ENCODE measurements around the gene AP3B2. TPM values are rescaled to one million over a fixed set of nuclear protein-coding genes. Genes with fewer than 3 reads are reported as not detected.

AP3B2 gene
- total and polyA plus RNA-seq, 2 experiments from 2014 or later, result 0.86 to 2.0 TPM

DNA sequence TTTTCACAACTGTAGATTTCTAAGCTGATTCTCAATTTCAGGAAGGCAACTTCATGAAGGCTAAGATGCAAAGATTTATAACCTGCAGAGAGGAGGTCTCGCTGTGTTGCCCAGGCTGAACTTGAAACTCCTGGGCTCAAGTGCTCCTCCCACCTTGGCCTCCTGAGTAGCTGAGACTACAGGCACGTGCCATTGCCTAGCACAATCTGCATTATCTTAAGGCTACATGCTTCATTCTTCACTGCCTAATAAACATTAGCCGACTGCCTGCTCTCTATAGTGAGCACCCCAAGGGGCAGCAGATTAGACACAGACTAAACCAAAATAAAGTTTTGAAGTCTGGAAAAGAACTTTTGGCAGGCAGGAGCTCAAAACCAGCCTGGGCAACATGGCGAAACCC lies 79.6 kb downstream of the AP3B2 start:
- TF ChIP-seq EZH2 (IDR thresholded peaks at IDR 0.05; ENCODE audit: insufficient read depth, poor library complexity, severe bottlenecking), result no peak
- no peak for TF ChIP-seq EZH2phosphoT487 (IDR thresholded peaks at IDR 0.05; ENCODE audit: insufficient read depth, low read depth)
- Histone ChIP-seq H4K20me1 (ENCODE audit: insufficient read depth) (no peaks in the 10 kb centered on the region), H3K9ac (no peak overlapping the region), H3K27ac (no peak overlapping the region), H3K4me1 (ENCODE audit: insufficient read depth) (no peaks in the 10 kb centered on the region), H3K27me3 (replicated peaks; ENCODE audit: insufficient read depth) (no peaks in the 10 kb centered on the region), H3K9me2 (ENCODE audit: insufficient read depth) (no peaks in the 10 kb centered on the region), H3F3A (ENCODE audit: insufficient read depth) (no peaks in the 10 kb centered on the region), H3K4me3 (no peak overlapping the region), H3K36me3 (ENCODE audit: low read depth) (no peaks in the 10 kb centered on the region), H2AFZ (no peak overlapping the region), H3K79me2 (ENCODE audit: insufficient read depth) (no peaks in the 10 kb centered on the region), H3K9me3 (ENCODE audit: low read depth) (no peaks in the 10 kb centered on the region), H3K4me2 (ENCODE audit: unreplicated experiment) (no peak overlapping the region)
- 63 to 78% methylated on average over 4 of the region's 4 CpGs for WGBS, 2 experiments (ENCODE audit: low coverage in 1 of 2, low lambda C conversion rate in 2 of 2, missing lambda C conversion rate in 2 of 2)
- no peak for DNase-seq
- in situ Hi-C loops (cut with MboI), result no loop called here

DNA sequence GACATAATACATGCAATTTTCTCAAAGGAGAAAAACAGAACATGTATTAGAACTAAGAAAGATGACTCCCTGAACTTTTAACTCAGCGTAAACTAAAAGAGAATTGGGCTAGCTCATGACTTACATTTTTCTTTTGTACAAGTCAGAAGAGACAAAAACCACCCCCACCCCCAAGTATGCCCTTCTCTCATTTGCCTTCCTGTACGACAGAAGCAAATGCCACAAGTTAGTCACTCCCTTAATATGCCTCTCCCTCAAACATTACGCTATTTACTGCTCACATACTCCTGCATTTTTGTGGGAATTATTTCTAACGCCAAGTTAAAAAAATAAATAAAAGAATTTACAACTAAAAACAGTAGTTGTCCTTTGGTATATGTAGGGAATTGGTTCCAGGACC lies 84.5 kb downstream of the AP3B2 start:
- in situ Hi-C loops (cut with MboI), result no loop called here
- Histone ChIP-seq H3K27me3 (replicated peaks; ENCODE audit: insufficient read depth) (no peaks in the 10 kb centered on the region), H3K9me2 (ENCODE audit: insufficient read depth) (no peaks in the 10 kb centered on the region), H3K4me2 (ENCODE audit: unreplicated experiment) (no peak overlapping the region), H2AFZ (no peak overlapping the region), H3K4me3 (no peak overlapping the region), H4K20me1 (ENCODE audit: insufficient read depth) (no peaks in the 10 kb centered on the region), H3F3A (ENCODE audit: insufficient read depth) (no peaks in the 10 kb centered on the region), H3K9ac (no peak overlapping the region), H3K9me3 (ENCODE audit: low read depth) (no peaks in the 10 kb centered on the region), H3K36me3 (ENCODE audit: low read depth) (no peaks in the 10 kb centered on the region), H3K4me1 (ENCODE audit: insufficient read depth) (no peaks in the 10 kb centered on the region), H3K27ac (no peak overlapping the region), H3K79me2 (ENCODE audit: insufficient read depth) (no peaks in the 10 kb centered on the region)
- no peak for DNase-seq
- TF ChIP-seq EZH2phosphoT487 (IDR thresholded peaks at IDR 0.05; ENCODE audit: insufficient read depth, low read depth), result no peak
- no peak for TF ChIP-seq EZH2 (IDR thresholded peaks at IDR 0.05; ENCODE audit: insufficient read depth, poor library complexity, severe bottlenecking)
- 79 to 83% methylated on average over 4 of the region's 4 CpGs for WGBS, 2 experiments (ENCODE audit: low coverage in 1 of 2, low lambda C conversion rate in 2 of 2, missing lambda C conversion rate in 2 of 2)

GRCh38 chr15:82624438-82624837 lies 85.2 kb downstream of the AP3B2 start:
- H2AFZ ChIP-seq, result no peak overlapping the region
- TF ChIP-seq EZH2 (IDR thresholded peaks at IDR 0.05; ENCODE audit: insufficient read depth, poor library complexity, severe bottlenecking), result no peak
- TF ChIP-seq EZH2phosphoT487 (IDR thresholded peaks at IDR 0.05; ENCODE audit: insufficient read depth, low read depth), result no peak
- H3K27me3 ChIP-seq (replicated peaks; ENCODE audit: insufficient read depth), result no peaks in the 10 kb centered on the region
- no peaks in the 10 kb centered on the region for H3K36me3 ChIP-seq (ENCODE audit: low read depth)
- DNase-seq, result no peak
- H3K4me3 ChIP-seq, result no peak overlapping the region
- no peak overlapping the region for H3K9ac ChIP-seq
- H3K9me3 ChIP-seq (ENCODE audit: low read depth), result no peaks in the 10 kb centered on the region
- H3K79me2 ChIP-seq (ENCODE audit: insufficient read depth), result no peaks in the 10 kb centered on the region
- no peak overlapping the region for H3K27ac ChIP-seq
- no peaks in the 10 kb centered on the region for H3K4me1 ChIP-seq (ENCODE audit: insufficient read depth)
- H3K4me2 ChIP-seq (ENCODE audit: unreplicated experiment), result no peak overlapping the region
- no peaks in the 10 kb centered on the region for H3K9me2 ChIP-seq (ENCODE audit: insufficient read depth)
- no peaks in the 10 kb centered on the region for H4K20me1 ChIP-seq (ENCODE audit: insufficient read depth)
- in situ Hi-C loops (cut with MboI), result no loop called here
- 85 to 97% methylated on average over 3 of the region's 3 CpGs for WGBS, 2 experiments (ENCODE audit: low coverage in 1 of 2, low lambda C conversion rate in 2 of 2, missing lambda C conversion rate in 2 of 2)
- H3F3A ChIP-seq (ENCODE audit: insufficient read depth), result no peaks in the 10 kb centered on the region

DNA sequence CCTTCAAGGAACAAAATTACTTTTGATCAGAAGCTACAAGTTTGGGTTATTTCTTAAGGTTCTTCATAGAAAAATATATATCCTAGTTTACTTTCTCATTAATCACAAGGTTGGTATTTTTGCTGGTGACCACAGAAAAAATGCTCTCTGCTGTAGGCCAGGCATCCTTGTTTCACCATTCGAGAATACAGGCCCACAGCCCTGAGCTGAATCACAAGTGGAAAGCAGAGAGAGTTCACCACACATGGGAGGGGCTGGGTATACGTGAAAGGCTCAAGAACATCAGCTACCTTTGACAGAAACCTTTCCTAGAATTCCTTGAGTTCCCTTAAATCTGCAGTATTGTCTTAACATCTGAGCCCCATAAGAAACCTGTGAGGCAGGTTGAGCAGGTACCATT lies 85.7 kb downstream of the AP3B2 start:
- Histone ChIP-seq H3K36me3 (ENCODE audit: low read depth) (no peaks in the 10 kb centered on the region), H3K9ac (no peak overlapping the region), H3K79me2 (ENCODE audit: insufficient read depth) (no peaks in the 10 kb centered on the region), H3K27me3 (replicated peaks; ENCODE audit: insufficient read depth) (no peaks in the 10 kb centered on the region), H2AFZ (no peak overlapping the region; the same call in 1 of the 2 replicates), H3K9me3 (ENCODE audit: low read depth) (no peaks in the 10 kb centered on the region), H3K9me2 (ENCODE audit: insufficient read depth) (no peaks in the 10 kb centered on the region), H3F3A (ENCODE audit: insufficient read depth) (no peaks in the 10 kb centered on the region), H3K4me3 (no peak overlapping the region), H3K4me2 (ENCODE audit: unreplicated experiment) (no peak overlapping the region), H4K20me1 (ENCODE audit: insufficient read depth) (no peaks in the 10 kb centered on the region), H3K27ac (no peak overlapping the region), H3K4me1 (ENCODE audit: insufficient read depth) (no peaks in the 10 kb centered on the region)
- no peak for TF ChIP-seq EZH2 (IDR thresholded peaks at IDR 0.05; ENCODE audit: insufficient read depth, poor library complexity, severe bottlenecking)
- no peak for TF ChIP-seq EZH2phosphoT487 (IDR thresholded peaks at IDR 0.05; ENCODE audit: insufficient read depth, low read depth)
- DNase-seq, result peak; percentile 63
- WGBS, 2 experiments (ENCODE audit: low coverage in 1 of 2, low lambda C conversion rate in 2 of 2, missing lambda C conversion rate in 2 of 2), result 67 to 78% methylated on average over 2 of the region's 2 CpGs
- in situ Hi-C loops (cut with MboI), result no loop called here

DNA sequence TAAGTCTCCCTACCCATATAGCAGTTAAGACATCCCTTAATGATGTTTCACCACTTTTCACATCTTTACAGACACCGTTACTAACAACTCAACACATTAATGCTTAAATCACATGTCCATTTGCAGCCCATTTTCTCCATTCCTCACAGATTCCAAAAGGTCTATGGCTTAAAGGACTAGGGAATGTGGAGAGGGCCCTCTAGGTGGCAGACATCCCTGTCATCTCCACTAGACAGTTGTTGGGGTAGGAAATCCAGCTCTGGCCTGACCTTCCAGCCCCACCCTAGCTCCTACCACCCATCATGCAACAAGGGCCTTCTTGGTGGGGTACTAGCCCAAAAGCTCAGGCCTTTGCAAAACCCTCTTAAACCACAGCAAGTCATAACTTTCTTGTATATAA lies 87.7 kb downstream of the AP3B2 start:
- 40 to 58% methylated on average over 1 of the region's 1 CpG for WGBS, 2 experiments (ENCODE audit: low coverage in 1 of 2, low lambda C conversion rate in 2 of 2, missing lambda C conversion rate in 2 of 2)
- Histone ChIP-seq H3K4me1 (ENCODE audit: insufficient read depth) (no peaks in the 10 kb centered on the region), H2AFZ (no peak overlapping the region), H3K9me2 (ENCODE audit: insufficient read depth) (no peaks in the 10 kb centered on the region), H3K9ac (no peak overlapping the region), H3K36me3 (ENCODE audit: low read depth) (no peaks in the 10 kb centered on the region), H3K4me2 (ENCODE audit: unreplicated experiment) (no peak overlapping the region), H3F3A (ENCODE audit: insufficient read depth) (no peaks in the 10 kb centered on the region), H4K20me1 (ENCODE audit: insufficient read depth) (no peaks in the 10 kb centered on the region), H3K27ac (no peak overlapping the region), H3K79me2 (ENCODE audit: insufficient read depth) (no peaks in the 10 kb centered on the region), H3K9me3 (ENCODE audit: low read depth) (no peaks in the 10 kb centered on the region), H3K27me3 (replicated peaks; ENCODE audit: insufficient read depth) (no peaks in the 10 kb centered on the region), H3K4me3 (no peak overlapping the region)
- TF ChIP-seq EZH2 (IDR thresholded peaks at IDR 0.05; ENCODE audit: insufficient read depth, poor library complexity, severe bottlenecking) (no peak), EZH2phosphoT487 (IDR thresholded peaks at IDR 0.05; ENCODE audit: insufficient read depth, low read depth) (no peak)
- no peak for DNase-seq
- in situ Hi-C loops (cut with MboI), result no loop called here

Data from GM23248 (cell line).